T-helper 17 cell (primary cell): Measurements from ENCODE around the gene SHQ1. TPM values are rescaled to one million over a fixed set of nuclear protein-coding genes. Genes with fewer than 3 reads are reported as not detected.
A peak's percentile ranks its signal among the peaks of the same experiment; 100 is the strongest.

ENCODE experiments used
- ATAC-seq: fragments of 150-1000 bp; cut with Tn5 transposase; 2 replicates; pipeline ENCODE4 v1.10.0; 2021; ENCODE audit warnings: mild to moderate bottlenecking, moderate library complexity
- DNase-seq, 3 donors: peaks; one replicate each; pipeline versions ENCODE4 v3.0.0 to v3.0.0-alpha.2; 2020 to 2021
- H3K9me3 ChIP-seq: one replicate; pipeline ENCODE4 v1.7.0; 2013; ENCODE audit warnings: low read length, mild to moderate bottlenecking; ENCODE audit not compliant: control insufficient read depth, poor library complexity, severe bottlenecking
- H3K27ac Mint-ChIP-seq: one replicate; pipeline ENCODE4 v1.8.0; 2022; ENCODE audit warnings: mild to moderate bottlenecking, moderate library complexity, mixed read lengths
- H3K27me3 Mint-ChIP-seq: one replicate; pipeline ENCODE4 v1.8.0; 2022; ENCODE audit warnings: mixed read lengths
- H3K36me3 Mint-ChIP-seq: one replicate; pipeline ENCODE4 v1.8.0; 2022; ENCODE audit warnings: low read depth, mixed read lengths
- H3K4me1 Mint-ChIP-seq: one replicate; pipeline ENCODE4 v1.8.0; 2022; ENCODE audit warnings: mild to moderate bottlenecking, mixed read lengths
- H3K4me3 Mint-ChIP-seq: one replicate; pipeline ENCODE4 v1.8.0; 2022; ENCODE audit warnings: mild to moderate bottlenecking, moderate library complexity, mixed read lengths
- total RNA-seq, 4 donors: library from RNA in 2 of 4; stranded (reverse) in 2 of 4; gene quantifications; one replicate each; pipeline ENCODE4 v1.2.3 and lab custom pipeline; 2022 to 2026

Gene SHQ1
- total RNA-seq (10 to 100 TPM; 14.0 to 15.4 TPM), total RNA-seq (lab: John Stamatoyannopoulos, UW) (13.0 to 32.2 reads per million in 2 donors)

DNA sequence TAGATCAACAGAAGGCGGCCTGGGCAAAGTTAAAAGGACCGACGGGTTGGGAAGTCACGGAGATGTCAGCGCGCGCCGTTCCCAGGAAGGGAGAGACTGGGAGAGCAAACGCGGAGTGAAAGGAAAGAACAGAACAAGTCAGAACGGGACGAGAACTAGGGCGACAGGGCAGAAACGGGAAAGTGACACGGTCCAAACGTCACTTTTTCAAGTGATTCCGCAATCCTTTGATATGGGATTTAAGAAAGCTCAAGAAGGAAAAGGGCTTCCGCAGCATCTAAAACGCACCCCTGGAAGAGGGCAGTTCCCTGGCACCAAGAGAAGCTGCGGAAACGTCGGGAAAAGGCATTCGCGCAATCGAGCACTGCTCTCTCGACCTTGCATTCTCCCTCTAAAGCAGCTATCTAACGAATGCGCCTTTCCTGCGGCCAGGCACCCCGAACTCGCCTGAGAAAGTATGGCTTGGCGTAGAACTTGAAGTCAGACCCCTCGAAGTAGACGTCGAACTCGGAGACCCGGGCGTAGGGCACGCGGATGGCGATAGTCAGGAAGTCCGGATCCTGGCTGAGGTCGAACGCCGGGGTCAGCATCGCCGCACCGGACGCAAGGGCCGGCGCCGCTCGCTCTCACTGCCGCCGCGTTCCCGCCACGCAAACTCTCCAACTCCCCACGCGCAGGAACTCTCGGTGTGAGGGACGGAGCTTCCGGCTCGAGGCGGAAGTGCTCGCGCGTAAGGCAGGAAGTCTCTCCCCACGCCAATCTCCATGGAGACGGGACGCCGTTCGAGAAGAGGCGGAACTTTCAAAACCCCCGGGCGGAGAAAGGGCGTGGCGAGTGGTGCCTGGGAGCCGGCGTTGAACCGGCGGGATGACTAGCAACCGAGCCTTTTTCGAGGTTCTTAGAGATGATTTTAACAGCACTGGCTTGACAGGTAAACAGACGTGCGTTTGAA is at the start of gene SHQ1:
Gene SHQ1 (minus strand): TSS at position 695 of the 952 bp plus-strand sequence. CDS start 105 bp downstream, at position 590.
- Mint-ChIP-seq H3K36me3 (peaks cover 2% of the 10 kb centered on the region), H3K4me3 (peak within 1 kb of the TSS; percentile 99), H3K27ac (peak within 1 kb of the TSS; percentile 91), H3K4me1 (peaks cover 36% of the 10 kb centered on the region), H3K27me3 (no peaks in the 10 kb centered on the region)
- ATAC-seq (peak; percentile 96), DNase-seq (peak; percentile 86 to 89 (median 87))
- no peaks in the 10 kb centered on the region for H3K9me3 ChIP-seq

DNA sequence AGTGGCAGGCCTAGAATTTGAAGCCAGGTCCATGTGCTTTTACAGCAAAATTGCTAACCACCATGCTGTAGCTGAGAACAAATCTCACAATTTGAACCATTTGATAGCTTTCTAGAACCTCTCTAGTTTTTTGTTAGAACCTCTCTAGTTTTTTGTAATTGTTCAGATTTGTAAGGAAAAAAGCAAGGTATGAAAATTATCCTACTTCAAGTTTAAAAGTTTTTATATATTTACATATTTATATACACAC is 49.4 kb upstream of the SHQ1 start:
- Mint-ChIP-seq H3K36me3 (peaks cover 2% of the 10 kb centered on the region), H3K4me1 (no peaks in the 10 kb centered on the region), H3K4me3 (no peak overlapping the region), H3K27me3 (peaks cover 59% of the 10 kb centered on the region), H3K27ac (no peak overlapping the region)
- DNase-seq (no peak), ATAC-seq (no peak)
- no peaks in the 10 kb centered on the region for H3K9me3 ChIP-seq

DNA sequence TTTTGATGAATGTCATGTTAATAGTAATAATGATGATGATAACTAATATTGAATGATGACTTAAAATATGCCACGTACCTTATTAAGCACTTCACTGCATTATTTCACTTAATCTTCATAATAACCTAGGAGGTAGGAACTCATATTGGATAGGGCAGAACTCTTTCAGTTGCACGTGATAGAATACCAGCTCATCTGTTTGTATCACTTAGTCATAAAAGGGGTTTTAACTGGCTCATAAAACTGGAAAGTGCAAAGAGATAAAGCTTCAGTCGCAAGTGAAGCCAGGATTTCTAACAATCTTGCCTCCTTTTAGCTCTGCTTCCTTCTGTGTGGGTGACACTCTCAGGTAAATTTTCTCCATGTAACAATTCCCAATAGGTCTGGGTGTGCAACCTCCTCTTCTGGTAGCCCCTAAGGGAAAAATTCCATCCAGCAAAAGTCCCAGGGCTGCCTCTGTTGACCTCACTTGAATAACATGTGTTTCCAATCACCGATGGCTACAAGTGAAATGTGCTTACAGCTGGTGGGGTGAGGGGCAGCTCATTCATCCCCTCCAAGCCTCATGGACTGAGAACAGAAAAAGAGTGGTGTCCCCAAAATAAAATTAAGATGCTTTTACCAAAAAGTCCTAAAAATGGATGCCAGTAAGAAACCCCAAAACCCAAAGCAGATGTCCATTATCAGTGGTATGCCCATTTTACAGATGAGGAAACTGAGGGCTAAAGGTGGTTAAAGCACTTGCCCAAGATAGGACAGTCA is 48.9 kb upstream of the SHQ1 start:
- H3K4me3 Mint-ChIP-seq, result no peak overlapping the region

DNA sequence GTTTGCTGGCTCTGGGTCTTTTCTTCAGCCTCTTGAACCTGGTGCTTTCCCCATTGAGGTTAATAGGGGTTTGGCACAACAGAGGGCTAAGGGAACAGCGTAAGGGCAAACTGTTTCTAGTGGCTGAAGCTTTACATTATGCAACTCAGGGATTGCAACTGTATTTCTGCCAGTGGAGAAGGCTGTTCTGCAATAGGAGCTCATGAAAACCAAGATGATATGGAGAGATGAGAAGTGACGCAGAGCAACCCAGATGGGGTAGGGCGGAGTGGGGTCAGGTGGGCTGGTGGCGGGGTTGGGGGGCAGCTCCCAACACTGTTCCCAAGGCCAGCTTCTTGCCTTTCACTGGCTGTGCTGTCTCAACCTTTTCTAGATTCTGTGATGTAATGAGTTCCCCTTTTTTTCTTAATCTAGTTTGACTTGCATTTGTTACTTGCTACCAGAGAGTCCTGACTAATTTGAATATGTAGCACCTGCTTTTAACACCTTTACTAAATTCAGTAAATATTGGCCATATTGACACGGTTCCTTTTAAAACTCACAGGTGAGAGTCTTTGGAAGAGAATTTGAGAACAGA is 46.8 kb upstream of the SHQ1 start:
- DNase-seq, result no peak
- H3K27ac Mint-ChIP-seq, result no peak overlapping the region
- peaks cover 2% of the 10 kb centered on the region for H3K36me3 Mint-ChIP-seq
- H3K4me1 Mint-ChIP-seq, result no peaks in the 10 kb centered on the region
- no peak for ATAC-seq
- H3K27me3 Mint-ChIP-seq, result peaks cover 82% of the 10 kb centered on the region
- H3K4me3 Mint-ChIP-seq, result no peak overlapping the region
- no peaks in the 10 kb centered on the region for H3K9me3 ChIP-seq

More for the DNA sequence above, 48.9 kb upstream of the SHQ1 start:
- Mint-ChIP-seq H3K36me3 (peaks cover 2% of the 10 kb centered on the region), H3K27me3 (peaks cover 64% of the 10 kb centered on the region), H3K27ac (no peak overlapping the region), H3K4me1 (no peaks in the 10 kb centered on the region)
- DNase-seq, result no peak
- H3K9me3 ChIP-seq, result no peaks in the 10 kb centered on the region
- ATAC-seq, result no peak

DNA sequence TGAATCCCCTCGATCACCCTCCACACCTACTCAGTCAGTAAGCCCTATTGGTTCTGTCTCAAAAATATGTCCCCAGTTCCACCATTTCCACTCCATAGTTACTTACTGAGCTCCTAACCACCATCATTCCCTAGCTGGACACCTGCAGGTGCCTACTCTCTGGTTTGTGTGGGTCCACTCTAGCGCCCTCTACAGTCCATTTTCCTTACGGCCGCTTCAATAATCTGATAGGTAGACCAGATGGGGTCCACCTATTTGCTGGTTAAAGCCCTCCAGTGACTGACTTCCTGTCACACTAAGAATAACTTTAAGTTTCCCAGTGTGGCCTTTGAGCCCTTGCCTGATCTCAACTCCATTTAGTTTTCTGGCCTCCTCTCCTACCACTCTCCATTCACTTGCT is 44.6 kb upstream of the SHQ1 start:
- DNase-seq (no peak), ATAC-seq (no peak)
- Mint-ChIP-seq H3K4me1 (no peaks in the 10 kb centered on the region), H3K4me3 (no peak overlapping the region), H3K36me3 (peaks cover 2% of the 10 kb centered on the region), H3K27ac (no peak overlapping the region), H3K27me3 (peaks cover 76% of the 10 kb centered on the region)
- H3K9me3 ChIP-seq, result no peaks in the 10 kb centered on the region

DNA sequence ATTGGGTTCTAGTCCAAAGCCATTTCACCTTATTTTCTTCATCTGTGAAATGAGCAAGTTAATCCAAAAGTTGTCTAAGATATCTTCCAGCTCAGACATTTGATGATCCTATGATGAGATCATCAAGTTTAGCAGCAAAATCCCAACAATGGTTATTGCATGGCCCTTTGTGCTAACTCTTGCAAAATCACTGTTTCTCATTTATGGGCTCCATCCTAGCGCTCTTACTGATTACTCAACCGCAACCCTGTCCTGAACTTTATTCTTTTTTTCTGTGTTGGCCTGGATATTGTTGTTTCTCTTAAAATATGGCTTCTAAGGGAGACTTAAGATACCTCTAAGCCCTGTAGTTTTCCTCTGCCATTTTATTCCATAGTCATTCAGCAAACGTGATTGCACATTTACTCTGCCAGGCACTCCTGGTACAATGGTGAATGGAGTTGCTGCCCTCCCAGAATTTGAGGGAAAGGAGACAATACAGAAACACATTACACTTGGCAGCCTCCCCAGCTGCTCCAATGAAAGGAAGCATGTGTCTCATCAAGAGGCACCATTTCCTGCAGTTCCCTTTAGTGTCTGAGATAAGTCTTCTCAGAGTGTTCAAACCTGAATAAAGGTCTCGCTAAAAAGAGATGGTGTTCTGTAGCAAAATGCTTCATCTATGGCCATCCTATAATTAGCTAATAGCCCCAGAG is 44.0 kb upstream of the SHQ1 start:
- no peak overlapping the region for H3K4me3 Mint-ChIP-seq
- peaks cover 80% of the 10 kb centered on the region for H3K27me3 Mint-ChIP-seq
- H3K27ac Mint-ChIP-seq, result no peak overlapping the region
- no peaks in the 10 kb centered on the region for H3K9me3 ChIP-seq
- peaks cover 6% of the 10 kb centered on the region for H3K36me3 Mint-ChIP-seq
- no peak for ATAC-seq
- DNase-seq, result no peak
- peaks cover 5% of the 10 kb centered on the region for H3K4me1 Mint-ChIP-seq

DNA sequence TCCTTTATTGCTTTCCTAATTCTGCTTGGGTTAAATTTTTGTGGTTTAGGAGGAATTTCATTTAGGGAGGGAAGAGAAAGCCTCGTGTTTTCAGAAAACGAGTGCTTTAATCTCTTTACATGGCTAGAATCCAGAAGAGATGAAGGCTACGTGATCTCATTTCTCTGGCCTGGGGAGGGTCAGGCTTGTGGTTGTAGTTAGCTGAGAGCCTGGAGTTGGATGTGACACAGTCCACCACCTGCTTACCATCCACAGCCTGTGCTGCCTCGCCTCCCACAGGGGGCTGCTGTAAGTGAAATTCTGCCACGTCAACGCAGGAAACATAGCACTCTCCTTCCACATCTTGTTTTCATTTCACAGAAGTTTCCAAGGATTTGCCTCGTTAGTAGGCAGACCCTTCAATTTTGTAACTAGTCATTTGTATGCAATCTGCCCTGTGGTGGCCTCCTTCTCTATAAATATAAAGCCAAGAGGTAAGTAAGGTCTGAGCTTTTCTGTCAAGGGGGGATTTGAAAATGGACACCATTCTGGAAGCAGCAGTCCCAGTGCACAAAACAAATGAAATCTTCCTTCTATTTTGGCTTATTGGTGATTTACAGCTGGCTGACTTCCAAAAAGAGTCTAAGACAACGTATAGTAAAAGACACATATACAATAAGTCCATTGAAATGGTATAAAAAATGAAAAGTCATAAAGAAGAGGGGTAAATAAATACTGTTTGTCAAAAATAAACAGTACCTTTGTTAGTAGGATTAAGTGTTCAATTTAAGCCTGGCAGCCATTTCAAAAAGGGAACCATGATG is 43.0 kb upstream of the SHQ1 start:
- DNase-seq, result no peak
- no peak overlapping the region for H3K4me3 Mint-ChIP-seq
- no peak for ATAC-seq

DNA sequence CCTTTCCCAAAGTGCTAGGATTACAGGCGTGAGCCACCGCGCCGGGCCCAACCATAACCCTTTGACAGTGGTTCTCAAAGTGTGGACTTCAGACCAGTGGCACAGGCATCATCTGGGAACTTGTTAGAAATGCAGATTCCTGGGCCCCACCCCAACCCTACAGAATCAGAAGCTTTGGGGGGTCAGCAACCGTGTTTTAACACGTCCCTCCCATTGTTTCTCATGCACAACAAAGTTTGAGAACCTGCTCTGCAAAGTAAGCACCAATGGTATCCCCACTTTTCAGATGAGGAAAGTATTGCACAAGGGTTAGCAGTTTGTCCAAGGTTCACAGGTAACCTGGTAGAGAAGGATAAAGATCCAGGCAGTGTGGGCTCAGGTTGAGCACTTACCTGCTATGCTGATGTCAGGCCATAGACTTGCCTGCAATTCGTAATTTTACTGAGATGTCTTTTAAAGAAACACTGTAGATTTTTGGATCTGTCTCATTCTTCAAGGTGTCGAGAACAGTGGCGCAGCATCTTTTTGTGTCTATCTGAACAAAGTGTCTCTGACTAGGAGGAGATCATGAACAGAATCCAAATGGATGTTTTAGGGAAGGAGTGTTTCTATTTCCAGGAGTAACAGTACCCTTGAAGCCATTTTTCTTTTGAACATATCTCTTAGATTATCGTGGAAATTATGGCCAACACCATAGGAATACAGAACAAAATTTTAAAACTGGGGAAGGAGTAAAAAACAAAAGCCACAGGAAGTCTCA is 42.1 kb upstream of the SHQ1 start:
- no peak overlapping the region for H3K27ac Mint-ChIP-seq
- ATAC-seq (no peak), DNase-seq (no peak)
- H3K9me3 ChIP-seq, result no peaks in the 10 kb centered on the region
- no peak overlapping the region for H3K4me3 Mint-ChIP-seq
- H3K4me1 Mint-ChIP-seq, result peaks cover 9% of the 10 kb centered on the region
- peaks cover 80% of the 10 kb centered on the region for H3K27me3 Mint-ChIP-seq
- H3K36me3 Mint-ChIP-seq, result peaks cover 6% of the 10 kb centered on the region

More for the DNA sequence above, 43.0 kb upstream of the SHQ1 start:
- H3K36me3 Mint-ChIP-seq, result peaks cover 6% of the 10 kb centered on the region
- no peak overlapping the region for H3K27ac Mint-ChIP-seq
- H3K4me1 Mint-ChIP-seq, result peaks cover 9% of the 10 kb centered on the region
- H3K27me3 Mint-ChIP-seq, result peaks cover 80% of the 10 kb centered on the region
- H3K9me3 ChIP-seq, result no peaks in the 10 kb centered on the region

DNA sequence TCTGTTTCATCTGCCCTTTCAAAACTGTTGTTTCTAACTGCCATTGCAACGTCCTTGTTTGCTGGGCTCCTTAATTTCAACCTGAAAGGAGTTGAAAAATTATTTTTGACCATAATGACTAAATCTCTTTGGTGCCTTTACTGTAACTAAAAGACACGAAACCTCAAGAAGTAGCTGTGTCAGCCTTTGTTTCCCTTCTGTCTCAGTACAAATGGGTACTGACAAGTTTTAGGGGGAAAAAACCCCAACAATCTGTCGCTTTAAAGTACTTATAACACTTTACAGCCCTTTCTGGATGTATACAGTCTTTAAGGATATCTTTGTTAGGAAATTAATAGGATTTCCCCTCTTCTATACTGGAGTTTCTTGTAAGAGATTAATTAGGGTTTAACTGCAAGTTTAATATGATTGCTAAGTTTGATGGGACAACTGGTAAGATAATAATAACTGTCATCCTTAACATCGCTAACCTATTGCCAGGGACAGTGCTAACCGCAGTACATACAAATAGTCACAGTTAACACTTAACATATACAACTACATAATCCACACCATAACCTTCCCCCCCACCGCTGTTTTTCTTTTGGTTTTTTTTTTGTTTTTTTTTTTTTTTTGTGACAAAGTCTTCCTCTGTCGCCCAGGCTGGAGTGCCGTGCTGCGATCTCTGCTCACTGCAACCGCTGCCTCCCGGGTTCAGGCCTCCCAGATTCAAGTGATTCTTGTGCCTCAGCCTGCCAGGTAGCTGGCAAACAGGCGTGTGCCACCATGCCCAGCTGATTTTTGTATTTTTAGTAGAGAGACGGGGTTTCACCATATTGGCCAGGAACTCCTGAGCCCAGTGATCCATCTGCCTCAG is 41.3 kb upstream of the SHQ1 start:
- Mint-ChIP-seq H3K27me3 (peaks cover 77% of the 10 kb centered on the region), H3K27ac (no peak overlapping the region), H3K4me3 (no peak overlapping the region), H3K36me3 (peaks cover 6% of the 10 kb centered on the region), H3K4me1 (peaks cover 9% of the 10 kb centered on the region)
- no peaks in the 10 kb centered on the region for H3K9me3 ChIP-seq
- DNase-seq, result no peak
- ATAC-seq, result no peak

DNA sequence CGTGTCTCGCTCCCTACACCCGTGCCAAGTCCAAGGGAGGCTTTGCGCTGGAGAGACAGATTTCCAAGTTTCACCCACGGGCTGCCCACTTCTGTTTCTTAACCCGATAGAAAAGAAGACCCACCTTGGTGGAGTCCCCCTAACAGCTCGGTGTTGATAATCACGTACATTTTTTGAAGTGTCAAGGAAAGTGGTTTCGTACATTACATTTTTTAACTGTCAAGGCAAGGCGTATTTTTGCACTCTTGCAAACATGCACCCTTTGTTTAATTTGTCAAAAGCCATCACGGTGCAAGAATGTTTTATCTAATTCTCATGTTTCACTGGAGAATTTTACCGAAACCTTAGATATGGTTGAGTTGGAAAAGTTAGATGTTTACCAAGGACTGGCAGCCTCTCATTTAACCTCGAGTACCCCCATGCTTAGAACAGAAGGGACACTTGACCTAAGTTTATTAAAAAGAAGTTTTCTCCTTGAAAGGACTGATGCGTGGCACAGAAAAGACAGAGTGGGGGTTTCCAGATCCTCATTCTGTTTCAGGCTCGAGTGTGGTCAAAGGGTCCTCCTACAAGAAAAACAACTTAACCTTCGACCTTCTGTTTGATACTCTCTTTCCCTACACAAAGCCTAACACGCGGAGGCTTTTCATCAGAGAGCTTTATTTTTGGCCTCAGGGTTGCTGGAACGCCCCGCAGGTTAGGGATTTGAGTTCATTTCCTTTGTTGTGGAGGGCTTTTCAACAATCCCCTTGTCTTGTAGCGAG is 40.5 kb upstream of the SHQ1 start:
- ATAC-seq (no peak), DNase-seq (no peak)
- H3K36me3 Mint-ChIP-seq, result peaks cover 6% of the 10 kb centered on the region
- no peak overlapping the region for H3K27ac Mint-ChIP-seq
- peaks cover 9% of the 10 kb centered on the region for H3K4me1 Mint-ChIP-seq
- peak overlapping the region; percentile 33 for H3K4me3 Mint-ChIP-seq
- peaks cover 82% of the 10 kb centered on the region for H3K27me3 Mint-ChIP-seq
- no peaks in the 10 kb centered on the region for H3K9me3 ChIP-seq
